Central memory CD8-positive, alpha-beta T cell (primary cell): ENCODE results near the gene OR5L2.
"Not testable (repeated sequence)": the region's sequence is repeated elsewhere in the genome, so short reads cannot be mapped to it uniquely, and the experiment has no call there.

Experiments
- ATAC-seq: fragments of 150-1000 bp; cut with Tn5 transposase; replicated peaks from 2 replicates; pipeline ENCODE4 v1.10.0; 2022; ENCODE audit warnings: mild to moderate bottlenecking, moderate FRiP score, moderate number of reproducible peaks; ENCODE audit not compliant: poor library complexity, severe bottlenecking; ENCODE audit errors: extremely low read depth
- DNase-seq, 2 donors: peaks; one replicate each; pipeline ENCODE4 v3.0.0; 2021; ENCODE audit warnings: low spot score in 2 of 2
- H3K27ac Mint-ChIP-seq: one replicate; pipeline ENCODE4 v1.8.0; 2022; ENCODE audit warnings: low read depth, mild to moderate bottlenecking, moderate library complexity, mixed read lengths
- H3K27me3 Mint-ChIP-seq: one replicate; pipeline ENCODE4 v1.8.0; 2022; ENCODE audit warnings: mixed read lengths
- H3K36me3 Mint-ChIP-seq: one replicate; pipeline ENCODE4 v1.8.0; 2022; ENCODE audit warnings: mild to moderate bottlenecking, moderate library complexity, mixed read lengths; ENCODE audit not compliant: insufficient read depth
- H3K4me1 Mint-ChIP-seq: one replicate; pipeline ENCODE4 v1.8.0; 2022; ENCODE audit warnings: mixed read lengths
- H3K4me3 Mint-ChIP-seq: one replicate; pipeline ENCODE4 v1.8.0; 2022; ENCODE audit warnings: mild to moderate bottlenecking, moderate library complexity, mixed read lengths
- H3K9me3 Mint-ChIP-seq: one replicate; pipeline ENCODE4 v1.8.0; 2022; ENCODE audit warnings: mixed read lengths

Gene OR5L2

GRCh38 chr11:55872731-55873130 lies 45.7 kb downstream of the OR5L2 start:
- H3K36me3 Mint-ChIP-seq, H3K27me3 Mint-ChIP-seq, H3K4me3 Mint-ChIP-seq, H3K27ac Mint-ChIP-seq, DNase-seq, H3K9me3 Mint-ChIP-seq, H3K4me1 Mint-ChIP-seq, ATAC-seq: not testable (repeated sequence)

DNA sequence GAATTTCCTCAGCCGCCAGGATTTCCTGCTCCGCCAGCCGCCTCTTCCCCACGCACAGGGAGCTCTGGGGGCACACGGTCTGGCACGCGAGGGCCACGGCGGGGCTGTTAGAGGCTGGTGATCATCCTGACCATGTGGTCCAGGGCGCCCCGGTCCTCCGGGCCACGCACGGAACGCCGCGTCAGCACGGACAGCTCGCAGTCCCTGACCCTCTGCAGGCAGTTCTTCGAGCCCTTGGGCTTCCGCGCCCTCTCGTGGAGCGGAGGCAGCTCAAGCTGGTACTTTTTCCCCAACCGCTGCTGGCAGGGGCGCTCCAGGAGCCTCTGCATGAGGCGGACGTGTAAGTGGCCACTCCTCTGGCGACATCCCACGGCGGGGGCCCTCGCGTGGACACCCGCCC lies 46.1 kb downstream of the OR5L2 start:
- H3K27ac Mint-ChIP-seq, ATAC-seq, H3K9me3 Mint-ChIP-seq, H3K4me1 Mint-ChIP-seq, DNase-seq, H3K36me3 Mint-ChIP-seq, H3K27me3 Mint-ChIP-seq, H3K4me3 Mint-ChIP-seq: not testable (repeated sequence)
